GM12874 (cell line): ENCODE data around the gene SLC16A8.

ENCODE experiments used
- TF ChIP-seq, protein P1 (sequence below): IDR thresholded peaks from 2 replicates; pipeline ENCODE4 v1.5.1; 2011; ENCODE audit warnings: low read depth, mild to moderate bottlenecking, control low read depth, low read length, moderate library complexity; ENCODE audit not compliant: insufficient read depth

Gene SLC16A8

GRCh38 chr22:38083931-38084631 is at the start of gene SLC16A8:
Gene SLC16A8 (minus strand): TSS chr22:38084184. CDS start chr22:38082873, 1,311 bp downstream.
- TF ChIP-seq, protein P1, sequence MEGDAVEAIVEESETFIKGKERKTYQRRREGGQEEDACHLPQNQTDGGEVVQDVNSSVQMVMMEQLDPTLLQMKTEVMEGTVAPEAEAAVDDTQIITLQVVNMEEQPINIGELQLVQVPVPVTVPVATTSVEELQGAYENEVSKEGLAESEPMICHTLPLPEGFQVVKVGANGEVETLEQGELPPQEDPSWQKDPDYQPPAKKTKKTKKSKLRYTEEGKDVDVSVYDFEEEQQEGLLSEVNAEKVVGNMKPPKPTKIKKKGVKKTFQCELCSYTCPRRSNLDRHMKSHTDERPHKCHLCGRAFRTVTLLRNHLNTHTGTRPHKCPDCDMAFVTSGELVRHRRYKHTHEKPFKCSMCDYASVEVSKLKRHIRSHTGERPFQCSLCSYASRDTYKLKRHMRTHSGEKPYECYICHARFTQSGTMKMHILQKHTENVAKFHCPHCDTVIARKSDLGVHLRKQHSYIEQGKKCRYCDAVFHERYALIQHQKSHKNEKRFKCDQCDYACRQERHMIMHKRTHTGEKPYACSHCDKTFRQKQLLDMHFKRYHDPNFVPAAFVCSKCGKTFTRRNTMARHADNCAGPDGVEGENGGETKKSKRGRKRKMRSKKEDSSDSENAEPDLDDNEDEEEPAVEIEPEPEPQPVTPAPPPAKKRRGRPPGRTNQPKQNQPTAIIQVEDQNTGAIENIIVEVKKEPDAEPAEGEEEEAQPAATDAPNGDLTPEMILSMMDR, result no peak

DNA sequence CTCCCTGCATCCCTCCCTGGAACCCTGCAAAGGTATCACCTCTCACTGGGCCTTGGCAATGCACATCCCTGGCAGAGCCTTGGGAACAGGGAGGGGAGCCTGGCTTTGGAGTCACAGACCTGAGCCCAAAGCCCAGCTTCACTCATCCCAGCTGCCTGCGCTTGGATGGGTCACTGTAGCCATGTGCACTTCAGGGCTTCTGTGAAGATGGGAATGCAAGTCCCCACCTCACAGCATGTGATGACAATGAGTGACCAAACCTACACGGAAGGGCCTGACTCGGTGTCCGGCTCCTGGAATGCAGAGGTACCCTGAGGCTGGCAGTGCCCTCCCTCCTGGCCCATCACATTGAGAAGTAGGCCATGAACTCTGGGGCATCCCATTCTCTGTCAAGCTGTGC is 49.3 kb upstream of the SLC16A8 start:
- TF ChIP-seq, protein P1, result no peak

- TF ChIP-seq, protein P1, result no peak
Measured at GRCh38 chr22:38132794-38133193, 48.8 kb upstream of the SLC16A8 start.

- TF ChIP-seq, protein P1, result no peak
Measured at GRCh38 chr22:38132136-38132535, 48.2 kb upstream of the SLC16A8 start.

DNA sequence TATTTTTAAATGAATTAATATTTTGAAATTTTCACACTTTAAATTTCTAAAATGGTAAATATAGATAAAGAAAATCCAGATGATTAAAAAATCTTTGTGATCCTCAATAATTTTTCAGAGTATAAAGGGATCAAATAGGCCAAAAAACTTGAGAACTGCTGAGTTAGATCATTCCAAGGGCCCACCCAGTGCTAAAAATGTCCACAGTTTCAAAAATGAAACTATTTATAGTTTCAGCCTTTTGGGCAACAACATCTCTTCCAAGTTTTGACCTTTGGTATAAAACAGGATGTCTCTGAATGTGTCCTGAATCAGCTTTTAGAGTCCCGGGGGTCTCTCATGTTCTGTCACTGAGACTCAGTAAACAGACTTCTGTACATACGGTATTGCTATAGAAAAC is 47.4 kb upstream of the SLC16A8 start:
- TF ChIP-seq, protein P1, result no peak

- TF ChIP-seq, protein P1, result no peak
Measured at GRCh38 chr22:38129856-38130255, 45.9 kb upstream of the SLC16A8 start.

DNA sequence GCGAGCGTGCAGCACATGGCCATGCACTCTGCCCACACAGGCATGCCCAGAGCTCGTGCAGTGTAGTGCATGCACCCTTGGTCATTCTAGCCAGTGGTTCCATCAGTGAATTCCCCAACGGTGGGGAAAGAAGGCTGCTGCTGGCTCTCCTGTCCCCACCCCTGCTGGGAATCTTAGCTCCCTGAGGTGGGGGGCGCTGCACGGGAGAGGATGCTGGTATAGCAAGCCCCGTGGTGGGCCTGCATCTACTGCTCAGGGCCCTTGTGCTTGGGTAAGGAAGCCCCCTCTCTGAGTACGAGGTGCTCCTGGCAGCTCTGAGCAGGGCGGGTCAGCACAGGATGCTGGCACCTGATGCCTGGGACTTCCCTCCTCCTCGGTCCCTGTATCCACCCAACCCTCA is 45.0 kb upstream of the SLC16A8 start:
- TF ChIP-seq, protein P1, result no peak
